Measurements from ENCODE around the gene IL1RAPL1. TPM values are rescaled to one million over a fixed set of nuclear protein-coding genes. Genes with fewer than 3 reads are reported as not detected.

IL1RAPL1 gene
- total RNA-seq, 1 donor from 2014 or later, result 0.66 TPM

- Mint-ChIP-seq H3K4me3 (ENCODE audit: unreplicated experiment) (no peak overlapping the region), H3K4me1 (ENCODE audit: low read depth, unreplicated experiment) (no peaks in the 10 kb centered on the region)
Observed at GRCh38 chrX:29648161-29648560, 1060.9 kb downstream of the IL1RAPL1 start.

GRCh38 chrX:29652484-29652883, 1065.2 kb downstream of the IL1RAPL1 start:
- no peaks in the 10 kb centered on the region for H3K9me3 Mint-ChIP-seq (ENCODE audit: unreplicated experiment)

More at GRCh38 chrX:29648161-29648560, 1060.9 kb downstream of the IL1RAPL1 start:
- H3K36me3 Mint-ChIP-seq (ENCODE audit: unreplicated experiment), result no peaks in the 10 kb centered on the region
- no peak overlapping the region for H3K27ac Mint-ChIP-seq (ENCODE audit: unreplicated experiment)
- DNase-seq, result no peak
- TF ChIP-seq CTCF (IDR thresholded peaks at IDR 0.05; ENCODE audit: partially characterized antibody, unreplicated experiment), result no peak
- peaks cover 3% of the 10 kb centered on the region for H3K9me3 Mint-ChIP-seq (ENCODE audit: unreplicated experiment)
- H3K27me3 Mint-ChIP-seq (ENCODE audit: unreplicated experiment), result no peaks in the 10 kb centered on the region

GRCh38 chrX:29653721-29654120, 1066.5 kb downstream of the IL1RAPL1 start:
- no peaks in the 10 kb centered on the region for H3K9me3 Mint-ChIP-seq (ENCODE audit: unreplicated experiment)
- no peaks in the 10 kb centered on the region for H3K27me3 Mint-ChIP-seq (ENCODE audit: unreplicated experiment)
- no peak for TF ChIP-seq CTCF (IDR thresholded peaks at IDR 0.05; ENCODE audit: partially characterized antibody, unreplicated experiment)
- no peaks in the 10 kb centered on the region for H3K36me3 Mint-ChIP-seq (ENCODE audit: unreplicated experiment)
- H3K4me3 Mint-ChIP-seq (ENCODE audit: unreplicated experiment), result no peak overlapping the region
- no peaks in the 10 kb centered on the region for H3K4me1 Mint-ChIP-seq (ENCODE audit: low read depth, unreplicated experiment)
- no peak for DNase-seq
- no peak overlapping the region for H3K27ac Mint-ChIP-seq (ENCODE audit: unreplicated experiment)

More at GRCh38 chrX:29652484-29652883, 1065.2 kb downstream of the IL1RAPL1 start:
- Mint-ChIP-seq H3K36me3 (ENCODE audit: unreplicated experiment) (no peaks in the 10 kb centered on the region), H3K27ac (ENCODE audit: unreplicated experiment) (no peak overlapping the region), H3K4me3 (ENCODE audit: unreplicated experiment) (no peak overlapping the region), H3K27me3 (ENCODE audit: unreplicated experiment) (no peaks in the 10 kb centered on the region), H3K4me1 (ENCODE audit: low read depth, unreplicated experiment) (no peaks in the 10 kb centered on the region)
- TF ChIP-seq CTCF (IDR thresholded peaks at IDR 0.05; ENCODE audit: partially characterized antibody, unreplicated experiment), result no peak
- DNase-seq, result no peak

- Mint-ChIP-seq H3K36me3 (ENCODE audit: unreplicated experiment) (no peaks in the 10 kb centered on the region), H3K9me3 (ENCODE audit: unreplicated experiment) (no peaks in the 10 kb centered on the region), H3K4me1 (ENCODE audit: low read depth, unreplicated experiment) (no peaks in the 10 kb centered on the region), H3K4me3 (ENCODE audit: unreplicated experiment) (no peak overlapping the region), H3K27me3 (ENCODE audit: unreplicated experiment) (no peaks in the 10 kb centered on the region), H3K27ac (ENCODE audit: unreplicated experiment) (no peak overlapping the region)
- DNase-seq, result no peak
- no peak for TF ChIP-seq CTCF (IDR thresholded peaks at IDR 0.05; ENCODE audit: partially characterized antibody, unreplicated experiment)
Observed at GRCh38 chrX:29659911-29660310, 1072.7 kb downstream of the IL1RAPL1 start.

GRCh38 chrX:29661290-29661689, 1074.0 kb downstream of the IL1RAPL1 start:
- DNase-seq, result no peak
- Mint-ChIP-seq H3K9me3 (ENCODE audit: unreplicated experiment) (no peaks in the 10 kb centered on the region), H3K4me3 (ENCODE audit: unreplicated experiment) (no peak overlapping the region), H3K36me3 (ENCODE audit: unreplicated experiment) (no peaks in the 10 kb centered on the region), H3K27me3 (ENCODE audit: unreplicated experiment) (no peaks in the 10 kb centered on the region), H3K27ac (ENCODE audit: unreplicated experiment) (no peak overlapping the region), H3K4me1 (ENCODE audit: low read depth, unreplicated experiment) (no peaks in the 10 kb centered on the region)
- no peak for TF ChIP-seq CTCF (IDR thresholded peaks at IDR 0.05; ENCODE audit: partially characterized antibody, unreplicated experiment)

Measured in glutamatergic neuron (in vitro differentiated cells).